Fibroblast of the conjunctiva (primary cell): ENCODE results near the gene PCSK2.

Experiments
- DNase-seq: peaks from one replicate; pipeline ENCODE4 v3.0.0-alpha.2; 2010; ENCODE audit warnings: low read depth

The PCSK2 gene

GRCh38 chr20:17446171-17446570 is 219.3 kb downstream of the PCSK2 start:
- DNase-seq: no peak

- no peak for DNase-seq
These were observed 221.2 kb downstream of the PCSK2 start for GRCh38 chr20:17448071-17448470.

- no peak for DNase-seq
These were observed 222.2 kb downstream of the PCSK2 start for GRCh38 chr20:17449031-17449430.

GRCh38 chr20:17452441-17452840 is 225.6 kb downstream of the PCSK2 start:
- no peak for DNase-seq

GRCh38 chr20:17453592-17453991 is 226.8 kb downstream of the PCSK2 start:
- DNase-seq: no peak

GRCh38 chr20:17456279-17456678 is 229.4 kb downstream of the PCSK2 start:
- no peak for DNase-seq

- no peak for DNase-seq
These were observed 230.2 kb downstream of the PCSK2 start for GRCh38 chr20:17457079-17457478.

- no peak for DNase-seq
These were observed 230.8 kb downstream of the PCSK2 start for GRCh38 chr20:17457588-17458190.

GRCh38 chr20:17460119-17460518 is 233.3 kb downstream of the PCSK2 start:
- no peak for DNase-seq

GRCh38 chr20:17461941-17462340 is 235.1 kb downstream of the PCSK2 start:
- DNase-seq: no peak

- DNase-seq: no peak
These were observed 236.9 kb downstream of the PCSK2 start for GRCh38 chr20:17463711-17464110.

GRCh38 chr20:17465236-17465635 is 238.4 kb downstream of the PCSK2 start:
- no peak for DNase-seq

- DNase-seq: no peak
These were observed 239.8 kb downstream of the PCSK2 start for GRCh38 chr20:17466641-17467040.

GRCh38 chr20:17467120-17467655 is 240.3 kb downstream of the PCSK2 start:
- DNase-seq: no peak

- no peak for DNase-seq
These were observed 241.4 kb downstream of the PCSK2 start for GRCh38 chr20:17468073-17468840.

GRCh38 chr20:17469246-17470030 is 242.6 kb downstream of the PCSK2 start:
- DNase-seq: no peak

GRCh38 chr20:17470521-17470920 is 243.7 kb downstream of the PCSK2 start:
- no peak for DNase-seq

- DNase-seq: no peak
These were observed 244.1 kb downstream of the PCSK2 start for GRCh38 chr20:17470973-17471372.

GRCh38 chr20:17471606-17472187 is 244.9 kb downstream of the PCSK2 start:
- no peak for DNase-seq

GRCh38 chr20:17473659-17474058 is 246.8 kb downstream of the PCSK2 start:
- DNase-seq: no peak

GRCh38 chr20:17479063-17479657 is 252.3 kb downstream of the PCSK2 start:
- no peak for DNase-seq

GRCh38 chr20:17480696-17481095 is 253.9 kb downstream of the PCSK2 start:
- DNase-seq: no peak
